ENCODE measurements around the gene SLC37A1. TPM values are rescaled to one million over a fixed set of nuclear protein-coding genes. Genes with fewer than 3 reads are reported as not detected.

Gene SLC37A1
- total RNA-seq, 1 donor from 2014 or later: 28.9 TPM

- H3K27me3 ChIP-seq (ENCODE audit: low read depth): no peaks in the 10 kb centered on the region
- ATAC-seq: no peak
- H3K36me3 ChIP-seq: peaks cover 12% of the 10 kb centered on the region
- no peak for DNase-seq
- no peaks in the 10 kb centered on the region for H3K9me3 ChIP-seq
- no peak overlapping the region for H3K4me3 ChIP-seq
- intact Hi-C loops (cut with DNase I): no loop called here
- TF ChIP-seq CTCF (IDR thresholded peaks at IDR 0.05): no peak
- H3K27ac ChIP-seq: no peak overlapping the region
- peaks cover 63% of the 10 kb centered on the region for H3K4me1 ChIP-seq
Measured at GRCh38 chr21:42530167-42530518, 16.5 kb downstream of the SLC37A1 start.

DNA sequence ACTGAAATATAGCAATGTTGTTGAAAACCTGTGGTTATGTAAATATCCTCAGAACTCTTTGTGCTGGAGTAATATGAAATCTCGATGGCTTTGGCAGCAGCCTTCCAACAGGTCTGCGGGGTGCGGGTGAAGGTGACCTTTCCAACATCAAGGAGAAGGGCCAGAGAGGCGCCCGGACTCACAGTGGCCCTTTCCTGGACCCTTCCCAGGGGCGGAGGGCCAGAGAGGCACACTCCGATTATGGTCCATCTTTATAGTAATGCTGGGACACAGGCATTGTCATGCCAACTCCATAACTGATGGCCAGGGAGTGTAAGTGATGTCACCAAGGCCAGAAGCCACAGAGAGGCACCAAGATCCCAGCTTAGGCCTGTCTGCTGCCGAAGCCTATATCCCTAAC lies 18.1 kb downstream of the SLC37A1 start:
- no peak for TF ChIP-seq CTCF (IDR thresholded peaks at IDR 0.05)
- H3K9me3 ChIP-seq: no peaks in the 10 kb centered on the region
- peak overlapping the region; percentile 49 for H3K27ac ChIP-seq
- peaks cover 25% of the 10 kb centered on the region for H3K36me3 ChIP-seq
- no peak overlapping the region for H3K4me3 ChIP-seq
- ATAC-seq (no peak), DNase-seq (no peak)
- intact Hi-C loops (cut with DNase I): no loop called here
- H3K4me1 ChIP-seq: peaks cover 47% of the 10 kb centered on the region
- no peaks in the 10 kb centered on the region for H3K27me3 ChIP-seq (ENCODE audit: low read depth)

DNA sequence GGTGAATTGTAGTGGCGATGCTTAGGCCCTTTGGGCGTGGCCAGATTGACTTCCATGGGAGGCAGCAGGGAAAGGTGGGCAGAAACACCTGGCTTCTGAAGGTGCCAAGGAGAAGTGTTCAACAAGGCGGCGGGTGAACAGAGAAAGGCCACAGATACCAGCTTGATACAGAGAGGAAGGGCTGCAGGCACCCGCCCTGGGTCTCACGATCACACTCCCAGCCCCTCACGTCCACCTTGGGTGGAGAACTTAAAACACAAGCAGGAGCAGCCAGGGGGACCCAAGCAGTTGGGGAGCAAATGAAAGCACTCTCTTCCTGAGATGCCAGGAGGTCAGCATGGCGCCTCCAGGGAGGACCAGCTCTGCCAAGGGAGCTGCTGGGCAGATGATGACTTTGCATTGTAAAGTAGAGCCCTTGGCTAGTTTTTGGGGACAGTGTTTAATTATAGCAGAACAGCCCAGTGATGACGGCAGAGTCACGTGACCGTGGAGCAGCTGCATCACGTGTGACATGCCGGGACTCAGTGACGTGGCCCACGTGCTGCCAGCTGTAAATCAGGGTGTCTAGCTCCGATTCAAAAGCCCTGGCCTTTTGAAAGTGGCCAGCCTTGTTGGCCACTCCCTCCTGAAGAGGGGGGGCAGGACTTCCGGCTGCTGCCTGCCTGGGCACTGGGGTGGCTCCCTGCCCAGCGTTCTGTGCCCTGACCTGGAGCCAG lies 19.0 kb downstream of the SLC37A1 start:
- Histone ChIP-seq H3K4me1 (peaks cover 39% of the 10 kb centered on the region), H3K4me3 (no peak overlapping the region), H3K9me3 (no peaks in the 10 kb centered on the region), H3K27me3 (ENCODE audit: low read depth) (no peaks in the 10 kb centered on the region), H3K36me3 (peaks cover 31% of the 10 kb centered on the region), H3K27ac (no peak overlapping the region)
- ATAC-seq: peak; percentile 64 to 67
- intact Hi-C loops (cut with DNase I): no loop called here
- peak; percentile 74 for DNase-seq
- TF ChIP-seq CTCF (IDR thresholded peaks at IDR 0.05): no peak

GRCh38 chr21:42533306-42533962 lies 19.8 kb downstream of the SLC37A1 start:
- ATAC-seq (no peak), DNase-seq (no peak)
- Histone ChIP-seq H3K27ac (no peak overlapping the region), H3K36me3 (peaks cover 31% of the 10 kb centered on the region), H3K9me3 (no peaks in the 10 kb centered on the region), H3K4me3 (no peak overlapping the region), H3K4me1 (peaks cover 31% of the 10 kb centered on the region), H3K27me3 (ENCODE audit: low read depth) (no peaks in the 10 kb centered on the region)
- no peak for TF ChIP-seq CTCF (IDR thresholded peaks at IDR 0.05)
- intact Hi-C loops (cut with DNase I): no loop called here

DNA sequence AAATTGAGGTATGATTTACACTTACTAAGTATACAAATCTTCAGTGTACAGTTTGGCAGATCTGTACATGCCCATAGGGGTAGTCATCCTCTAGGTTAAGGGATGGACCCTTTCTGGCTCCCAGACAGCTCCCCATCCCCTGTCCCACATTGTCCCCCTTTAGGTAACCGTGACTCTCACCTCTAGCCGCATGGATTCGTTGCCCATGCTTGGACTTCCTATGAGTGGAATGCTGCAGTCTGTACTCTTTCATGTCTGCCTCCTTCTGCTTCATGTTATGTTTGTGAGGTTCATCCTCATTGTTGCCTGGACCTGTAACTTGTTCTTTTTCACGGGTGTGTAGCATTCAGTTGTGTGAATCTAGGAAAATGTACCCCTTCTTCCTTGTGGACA lies 20.3 kb downstream of the SLC37A1 start:
- H3K4me3 ChIP-seq: no peak overlapping the region
- no peaks in the 10 kb centered on the region for H3K27me3 ChIP-seq (ENCODE audit: low read depth)
- no peak for TF ChIP-seq CTCF (IDR thresholded peaks at IDR 0.05)
- ATAC-seq: no peak
- H3K4me1 ChIP-seq: peaks cover 28% of the 10 kb centered on the region
- H3K27ac ChIP-seq: no peak overlapping the region
- no peak for DNase-seq
- H3K9me3 ChIP-seq: no peaks in the 10 kb centered on the region
- H3K36me3 ChIP-seq: peaks cover 31% of the 10 kb centered on the region
- intact Hi-C loops (cut with DNase I): no loop called here
